HG03354 (cell line): ENCODE measurements around the gene ABL1.

ENCODE experiments used
- ATAC-seq: cut with Tn5 transposase; IDR thresholded peaks from one replicate; pipeline ENCODE4 v1.9.1; 2021; ENCODE audit warnings: mild to moderate bottlenecking; ENCODE audit not compliant: unreplicated experiment, poor library complexity, severe bottlenecking

The ABL1 gene

DNA sequence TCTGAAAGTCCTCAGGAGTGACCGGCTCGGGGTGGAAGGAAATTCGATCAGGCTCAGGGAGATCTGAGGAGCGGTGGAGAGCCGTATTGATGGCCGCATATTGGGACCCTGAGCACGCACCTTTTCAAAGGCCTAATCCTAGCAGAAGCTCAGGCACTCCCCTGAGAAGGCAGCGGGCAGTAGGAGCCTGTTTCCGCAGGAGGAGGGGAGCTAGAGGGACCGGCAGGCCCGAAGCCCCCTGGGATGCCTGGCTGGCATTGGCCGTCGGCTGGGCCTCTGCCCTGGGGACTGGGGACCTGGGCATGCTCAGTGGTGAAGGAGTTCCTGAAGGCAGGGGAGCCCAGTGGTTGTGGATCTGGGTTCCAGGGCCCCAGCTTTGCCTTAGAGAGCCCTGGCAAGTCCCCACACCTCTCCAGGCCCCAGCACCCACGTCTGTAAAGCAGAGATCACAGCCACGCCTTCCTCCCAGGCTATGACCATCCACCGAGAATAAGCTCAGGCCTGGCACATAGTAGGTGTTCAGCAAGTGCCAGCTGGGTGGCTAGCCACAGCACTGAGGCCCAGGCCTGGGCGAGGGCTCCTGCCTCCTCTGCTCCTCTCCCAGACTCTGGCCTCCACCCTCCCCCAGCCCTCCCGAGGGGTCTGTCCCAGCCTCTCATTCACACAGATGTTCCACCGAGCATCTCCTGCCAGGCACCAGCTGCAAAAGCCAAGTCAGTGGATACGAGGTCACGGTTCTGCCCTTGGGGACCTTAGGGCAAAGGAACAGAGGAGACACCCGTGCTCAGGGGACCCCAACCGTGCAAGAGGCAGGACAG, 78.8 kb downstream of the ABL1 start:
- no peak for ATAC-seq

DNA sequence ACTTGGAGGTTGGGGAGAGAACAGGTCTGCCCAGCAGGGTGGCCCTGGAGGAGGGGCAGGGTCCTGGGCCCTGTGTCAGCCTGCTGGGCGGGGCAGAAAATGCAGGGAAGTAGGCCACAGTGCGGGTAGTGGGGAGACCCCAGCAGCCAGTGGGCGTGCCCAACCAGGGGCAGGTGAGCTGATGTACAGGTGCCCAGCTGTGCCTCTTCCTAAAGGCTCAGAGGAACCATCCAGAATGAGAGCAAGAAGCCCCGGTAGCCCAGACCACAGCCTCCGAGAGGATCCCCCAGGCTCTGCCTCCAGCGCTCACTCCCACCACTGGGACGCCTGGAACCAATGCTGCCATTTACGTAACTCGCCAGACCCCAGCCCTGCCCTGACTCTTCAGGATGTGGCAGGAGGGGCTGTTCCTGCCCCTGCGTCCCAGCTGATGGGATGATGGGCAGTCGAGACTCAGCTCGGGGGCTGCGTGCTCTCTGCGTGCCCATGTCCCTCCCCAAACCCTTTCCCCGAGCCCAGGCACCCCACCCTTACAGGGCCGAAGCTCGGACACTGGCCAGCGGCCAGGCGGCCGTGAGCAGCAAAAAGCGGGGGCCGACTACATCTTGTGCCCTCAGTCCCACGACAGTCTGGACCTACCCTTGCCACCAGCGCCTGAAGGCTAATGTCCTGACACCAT, 79.5 kb downstream of the ABL1 start:
- no peak for ATAC-seq

DNA sequence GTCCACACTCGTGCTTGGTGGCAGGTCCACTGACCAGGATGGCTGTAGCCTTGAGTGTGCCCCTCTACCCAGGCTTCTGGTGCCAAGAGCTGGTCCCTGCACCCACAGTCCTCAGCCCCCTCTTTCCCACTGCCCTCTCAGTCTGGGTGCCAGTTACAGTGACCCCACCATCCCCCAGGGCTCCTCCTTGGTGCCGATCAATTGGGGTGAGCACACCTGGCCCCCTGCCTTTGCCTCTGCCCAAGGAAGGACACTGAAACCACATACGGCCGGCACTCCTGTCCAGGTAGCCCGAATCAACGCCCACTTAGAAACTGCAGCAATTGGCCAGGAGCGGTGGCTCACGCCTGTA, 80.0 kb downstream of the ABL1 start:
- no peak for ATAC-seq

DNA sequence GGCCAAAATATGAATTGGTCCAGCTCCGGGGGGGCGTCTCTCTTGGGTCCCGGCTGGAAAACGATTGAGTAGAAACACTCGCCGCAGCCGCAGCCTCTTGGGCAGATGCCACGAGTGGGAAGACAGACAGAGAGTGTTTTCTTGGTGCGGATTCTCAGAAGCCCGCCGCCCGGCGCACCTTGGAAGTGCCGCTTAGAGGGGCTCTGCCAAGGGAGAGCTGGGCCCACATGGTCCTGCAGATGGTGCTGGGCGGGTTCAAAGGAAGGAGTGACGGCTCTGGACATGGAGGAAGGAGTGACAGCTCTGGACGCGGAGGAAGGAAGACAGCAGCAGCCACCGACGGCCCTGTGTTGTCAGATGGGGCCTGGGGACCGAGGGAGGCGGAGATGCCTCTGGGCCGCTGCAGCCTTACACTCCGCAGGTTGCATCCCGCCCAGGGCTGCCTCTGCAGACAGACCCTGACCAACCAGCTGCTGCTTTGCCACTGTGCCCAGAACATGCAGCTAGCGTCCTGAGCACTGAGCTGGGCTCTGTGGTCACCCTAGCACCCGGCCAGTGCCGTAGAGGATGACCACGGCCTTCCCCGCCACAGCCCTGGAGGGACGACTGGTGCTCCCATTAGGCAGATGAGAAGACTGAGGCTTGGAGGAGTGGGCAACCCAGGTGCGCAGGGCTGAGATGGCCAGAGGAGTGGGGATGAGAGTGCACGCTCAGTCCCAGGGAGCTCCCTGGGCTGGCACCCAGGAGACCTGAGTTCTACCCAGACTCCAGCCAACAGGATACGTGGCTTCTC, 82.3 kb downstream of the ABL1 start:
- ATAC-seq, result no peak

DNA sequence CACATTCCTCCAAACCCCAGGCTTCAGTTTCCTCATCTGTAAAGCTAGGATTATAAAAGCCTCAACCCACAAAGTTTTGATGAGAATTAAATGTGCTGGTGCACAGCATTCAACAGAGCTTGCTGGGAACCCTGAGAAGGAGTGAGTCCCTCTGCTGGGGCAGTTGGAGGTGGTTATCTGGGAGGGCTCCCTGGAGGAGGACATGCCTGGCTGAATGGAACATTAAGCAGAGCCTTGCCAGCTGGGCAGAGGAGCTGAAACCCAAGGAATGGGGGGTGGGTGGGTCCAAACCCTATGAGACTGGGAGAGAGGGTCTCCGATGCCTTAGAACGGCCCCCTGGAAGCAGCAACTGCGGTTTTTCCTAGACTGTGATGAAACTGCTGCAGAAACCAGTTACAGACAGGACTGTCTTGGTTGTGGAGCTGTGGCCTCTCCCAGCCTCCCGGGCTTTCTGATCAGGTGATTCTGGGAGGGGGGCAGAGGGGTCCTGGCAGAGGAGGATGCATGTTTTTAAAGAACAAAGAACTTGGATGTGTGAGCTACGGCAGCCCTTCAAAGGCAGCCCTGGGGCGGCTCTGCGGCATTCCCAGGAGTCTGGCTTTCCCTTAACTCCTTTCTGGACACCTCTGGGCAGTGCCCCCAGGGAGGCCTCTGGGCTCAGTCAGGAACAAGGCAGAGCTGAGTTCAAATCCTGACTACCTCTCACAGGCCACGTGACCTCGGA, 83.2 kb downstream of the ABL1 start:
- no peak for ATAC-seq

DNA sequence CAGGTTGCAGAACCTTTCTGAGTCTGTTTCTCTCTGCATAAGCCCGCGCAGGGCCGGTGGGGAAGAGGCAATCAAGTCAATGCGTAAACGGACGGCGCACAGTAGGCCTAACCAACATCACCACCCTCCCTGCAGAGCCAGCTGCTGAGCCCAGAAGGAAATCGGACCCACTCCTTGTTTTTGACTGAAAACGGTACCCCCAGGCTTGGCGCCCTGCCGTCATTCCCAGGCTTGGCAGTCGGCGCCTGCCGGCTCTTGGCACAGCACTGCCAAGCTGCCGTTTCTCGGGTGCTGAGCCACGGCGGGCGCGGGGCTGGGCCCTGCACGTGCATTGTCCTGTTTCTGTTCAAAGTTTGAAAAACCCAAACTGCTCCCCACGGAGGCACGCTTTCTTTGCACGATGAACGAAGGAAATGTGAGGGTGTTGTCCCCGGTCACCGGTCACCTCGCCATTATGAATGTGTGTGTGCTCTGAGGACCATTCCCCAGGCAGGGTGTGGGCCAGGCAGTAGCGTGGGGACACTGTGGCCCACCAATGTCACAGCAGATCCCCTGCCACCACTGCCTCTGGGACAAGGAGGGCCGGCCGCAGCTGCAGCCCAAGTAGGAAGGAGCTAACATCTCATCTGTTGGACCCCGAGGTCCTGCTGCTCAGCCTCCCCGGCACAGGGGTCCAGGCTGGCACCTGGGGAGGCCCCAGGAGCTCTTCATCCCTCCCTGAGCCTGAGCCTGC, 83.9 kb downstream of the ABL1 start:
- ATAC-seq, result no peak

DNA sequence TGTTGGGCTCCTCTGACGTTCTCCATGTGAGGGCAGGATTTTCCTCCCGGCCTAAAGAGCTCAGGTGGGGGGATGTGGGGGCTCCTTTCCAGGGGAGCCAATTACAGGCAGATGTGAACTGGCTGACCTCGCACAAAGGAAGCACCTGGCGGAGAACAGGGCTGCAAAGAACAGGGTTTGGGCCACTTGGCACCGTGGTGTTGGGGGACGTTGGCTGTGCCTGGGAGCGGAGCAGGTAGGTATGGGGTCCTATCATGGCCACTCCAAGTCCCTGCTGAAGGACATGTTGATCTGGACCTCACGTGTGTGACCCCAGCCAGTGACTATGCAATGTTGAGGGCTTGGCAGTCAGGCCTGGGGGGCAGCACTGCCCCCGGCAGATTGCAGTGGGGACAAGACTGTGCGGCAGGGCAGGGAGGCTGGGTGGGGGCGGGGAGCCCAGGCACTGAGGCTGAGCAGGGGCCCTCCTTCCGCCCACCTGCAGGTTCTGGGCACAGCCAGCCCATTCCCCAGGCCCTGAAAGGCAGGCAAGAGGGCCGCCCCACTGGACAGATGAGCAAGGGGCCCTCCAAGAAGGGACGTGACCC, 84.6 kb downstream of the ABL1 start:
- no peak for ATAC-seq

DNA sequence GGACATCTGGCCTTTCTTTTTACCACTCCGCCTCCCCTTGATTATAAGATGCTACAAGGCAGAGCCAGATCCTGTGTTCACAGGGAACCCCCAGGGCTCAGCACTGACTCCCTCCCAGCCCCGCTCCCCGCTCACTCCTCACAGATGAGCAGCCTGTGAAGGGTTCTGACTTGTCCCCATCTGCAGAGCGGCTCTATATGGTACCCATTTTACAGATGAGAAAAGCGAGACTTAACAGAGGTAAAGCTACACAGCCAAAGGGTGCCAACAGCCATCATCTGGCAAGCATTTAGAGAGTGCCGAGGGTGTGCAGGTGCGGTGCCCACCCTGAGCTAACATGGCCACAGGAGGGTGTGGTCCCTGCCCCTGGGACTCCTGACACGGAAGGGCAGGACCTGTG, 85.2 kb downstream of the ABL1 start:
- ATAC-seq, result no peak

DNA sequence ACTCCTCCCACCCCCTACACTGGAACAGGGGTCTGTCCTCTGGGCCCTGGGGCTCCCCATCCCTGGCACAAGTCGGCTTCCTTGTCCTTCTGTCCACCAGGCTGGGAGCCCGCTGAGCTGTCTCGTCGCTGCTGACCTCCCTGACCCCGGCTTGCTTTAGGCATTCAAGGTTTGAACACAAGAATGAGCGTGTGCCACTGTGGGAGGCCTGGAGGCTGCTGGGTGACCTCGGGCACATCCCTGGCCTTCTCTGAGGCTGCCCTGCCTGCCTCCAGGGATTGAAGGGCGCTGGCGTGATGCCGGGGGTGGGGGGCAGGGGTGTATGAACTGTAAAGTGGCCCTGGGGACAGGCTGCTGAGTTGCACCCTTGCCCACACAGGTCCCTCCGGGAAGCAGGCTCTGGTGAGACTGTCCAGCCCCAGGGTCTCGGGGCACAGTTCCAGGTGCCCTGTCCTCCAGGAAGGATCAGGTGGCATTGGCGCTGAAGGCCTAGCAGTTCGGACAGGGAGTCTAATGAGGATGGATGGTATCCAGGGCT, 85.8 kb downstream of the ABL1 start:
- no peak for ATAC-seq

DNA sequence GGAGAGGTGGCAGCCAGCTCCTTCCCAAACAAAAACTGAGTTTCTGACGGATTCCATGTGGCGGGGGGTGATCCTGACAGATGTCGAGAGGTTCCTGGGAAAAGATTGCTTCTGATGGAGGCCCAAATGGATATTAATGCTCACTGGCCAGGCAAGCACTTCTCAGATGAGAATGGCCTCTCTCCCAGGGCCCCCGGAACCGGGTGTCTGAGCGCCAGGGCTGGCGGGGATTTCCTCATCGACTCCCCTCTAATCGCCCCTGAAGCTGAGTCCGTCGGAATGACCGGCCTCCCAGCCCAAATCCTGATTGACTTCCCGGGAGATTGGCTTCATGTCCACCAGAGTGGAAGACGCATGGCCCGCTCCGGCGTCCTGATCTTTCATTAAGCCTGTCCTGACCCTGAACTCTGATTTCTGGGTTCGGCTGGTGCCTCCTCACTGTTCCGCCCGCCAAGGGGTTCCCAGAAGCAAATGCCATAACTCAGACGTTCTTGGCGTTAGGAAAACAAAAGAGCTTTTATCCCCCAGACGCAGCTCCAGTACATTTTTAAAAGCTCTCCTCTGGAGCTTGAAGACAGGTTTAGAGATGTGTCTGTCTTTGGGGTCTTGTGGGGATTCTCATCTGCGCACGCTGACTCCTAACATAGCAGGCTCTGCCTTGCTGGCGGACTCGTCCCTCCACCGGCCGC, 86.4 kb downstream of the ABL1 start:
- ATAC-seq, result no peak

DNA sequence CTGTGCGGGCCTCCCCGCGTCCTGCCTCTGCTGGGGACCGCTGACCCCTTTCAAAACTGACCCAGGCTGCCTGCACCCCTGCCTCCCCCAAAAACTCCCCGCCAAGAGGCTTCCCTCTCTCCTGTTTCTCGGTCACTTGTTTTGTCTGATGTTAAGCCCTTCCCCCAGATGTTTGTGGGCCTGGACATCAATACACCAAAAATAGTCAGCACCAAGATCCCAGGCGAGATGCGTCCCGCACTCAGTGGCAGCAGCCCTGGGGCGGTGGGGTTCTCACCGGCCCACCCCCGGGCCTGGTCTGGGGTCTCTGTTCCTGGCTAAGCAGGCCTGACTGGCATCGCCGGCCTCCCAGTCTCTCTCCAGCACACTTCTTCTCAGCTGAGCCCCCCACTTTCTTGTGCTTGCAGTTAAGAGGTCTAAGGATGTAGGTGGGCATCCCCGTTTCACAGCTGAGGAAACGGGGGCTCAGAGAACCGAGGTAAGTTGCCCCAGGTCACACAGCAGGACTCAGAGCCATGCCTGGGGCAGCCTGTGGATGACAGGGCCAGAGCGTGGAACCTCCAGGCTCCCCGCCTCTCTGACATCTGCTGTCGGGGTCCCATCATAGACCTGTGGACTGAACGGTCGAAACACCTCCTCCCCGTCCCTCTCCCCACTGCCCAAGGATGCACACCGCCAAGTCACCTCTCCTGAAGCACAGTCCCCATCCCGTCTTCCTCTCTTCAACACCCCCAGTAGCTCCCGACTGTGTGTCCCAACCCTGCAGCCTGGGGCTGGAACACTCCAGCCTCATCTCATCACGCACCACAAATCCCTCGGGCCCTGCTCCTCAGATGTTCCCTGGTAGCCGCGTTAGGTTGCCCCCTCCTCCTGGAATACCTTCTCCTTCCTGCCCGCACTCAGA, 87.2 kb downstream of the ABL1 start:
- no peak for ATAC-seq

DNA sequence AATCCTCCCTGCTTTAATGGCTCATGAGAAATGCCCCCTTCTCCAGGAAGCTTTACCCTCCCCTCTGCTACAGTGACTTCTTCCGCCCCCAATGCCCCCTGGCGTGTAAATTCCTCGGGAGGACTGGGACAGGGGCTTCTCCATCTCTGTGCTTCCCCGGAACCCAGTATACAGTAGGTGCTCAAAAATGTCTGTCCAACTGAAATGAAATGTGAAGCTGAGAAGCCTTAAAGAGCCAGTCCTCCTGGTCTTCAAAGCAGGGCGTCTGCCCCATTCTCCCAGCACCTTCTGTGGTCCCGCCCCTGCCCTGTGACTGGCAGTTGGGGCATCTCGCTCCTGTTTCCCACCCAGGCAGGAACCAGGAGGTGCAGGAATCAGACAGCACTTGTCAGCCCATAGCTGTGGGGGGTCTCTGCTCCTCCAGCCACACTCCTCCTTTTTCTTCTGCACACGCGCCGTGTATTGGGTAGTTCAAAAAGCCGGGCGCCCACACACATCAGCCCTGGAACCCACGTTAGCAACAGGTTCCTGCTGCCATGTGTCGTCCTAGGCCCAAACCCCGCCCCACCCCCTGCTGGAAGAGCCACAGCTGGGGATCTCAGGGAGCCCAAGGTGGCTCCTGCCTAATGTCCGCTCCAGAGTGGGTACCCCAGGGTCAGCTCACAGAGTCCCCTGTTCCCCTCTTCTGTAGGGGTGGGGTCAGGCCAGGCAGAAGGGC, 88.0 kb downstream of the ABL1 start:
- no peak for ATAC-seq

DNA sequence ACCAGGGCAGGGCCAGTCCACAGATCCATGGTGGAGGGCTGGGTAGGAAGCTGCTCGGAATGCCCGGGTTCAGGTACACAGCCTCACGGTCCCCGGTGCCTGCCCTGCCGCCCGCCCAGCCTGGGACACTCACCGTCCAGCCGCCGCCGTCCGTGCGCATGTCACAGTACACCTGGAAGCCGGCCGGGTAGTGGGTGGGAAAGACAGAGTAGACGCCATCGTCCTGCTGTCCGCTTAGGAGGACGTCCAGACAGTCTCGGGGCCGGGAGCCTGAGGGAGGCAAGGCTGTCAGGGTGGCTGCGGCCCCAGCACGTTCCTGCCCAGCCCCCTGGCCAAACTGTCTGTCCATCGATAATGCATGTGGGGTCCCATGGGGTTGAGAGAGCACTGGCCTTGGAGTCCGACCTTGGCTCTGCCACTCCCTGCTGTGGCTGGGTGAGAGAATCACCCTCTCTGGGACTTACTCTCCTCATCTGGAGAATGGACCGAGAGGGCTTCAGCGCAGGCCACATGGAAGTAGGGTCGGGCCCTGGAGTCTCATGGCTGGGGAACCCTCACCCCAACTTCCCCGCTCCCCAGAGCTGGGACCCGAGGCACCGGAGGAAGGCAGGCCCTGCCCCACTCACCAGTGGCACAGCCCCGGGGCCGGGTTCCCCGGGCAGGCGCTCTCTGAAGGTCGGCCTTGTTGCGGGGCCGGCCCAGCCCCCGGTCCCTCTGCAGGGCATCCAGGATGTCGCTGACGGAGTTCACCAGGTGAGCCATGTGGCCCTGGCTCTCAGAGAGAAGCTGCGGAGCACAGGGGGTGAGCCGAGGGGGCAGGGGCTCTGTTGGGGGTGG, 88.8 kb downstream of the ABL1 start:
- ATAC-seq, result no peak

DNA sequence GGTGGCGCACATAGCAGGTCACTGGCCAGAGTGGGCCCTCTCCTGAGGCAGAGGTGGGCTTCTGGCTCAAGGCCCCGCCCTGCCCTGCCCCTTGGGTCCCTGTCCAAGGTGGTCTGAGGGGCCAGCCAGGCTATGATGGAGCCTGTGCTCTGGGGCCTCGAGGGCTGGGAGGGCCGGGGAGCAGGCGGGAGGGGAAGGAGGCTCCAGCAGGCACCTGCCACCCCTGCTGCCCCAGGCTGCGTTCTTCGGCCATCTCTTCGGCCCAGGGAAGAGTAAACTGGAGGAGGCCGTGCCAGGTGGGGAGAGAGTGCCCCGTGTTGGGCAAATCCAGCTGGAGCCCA, 89.4 kb downstream of the ABL1 start:
- ATAC-seq, result no peak

DNA sequence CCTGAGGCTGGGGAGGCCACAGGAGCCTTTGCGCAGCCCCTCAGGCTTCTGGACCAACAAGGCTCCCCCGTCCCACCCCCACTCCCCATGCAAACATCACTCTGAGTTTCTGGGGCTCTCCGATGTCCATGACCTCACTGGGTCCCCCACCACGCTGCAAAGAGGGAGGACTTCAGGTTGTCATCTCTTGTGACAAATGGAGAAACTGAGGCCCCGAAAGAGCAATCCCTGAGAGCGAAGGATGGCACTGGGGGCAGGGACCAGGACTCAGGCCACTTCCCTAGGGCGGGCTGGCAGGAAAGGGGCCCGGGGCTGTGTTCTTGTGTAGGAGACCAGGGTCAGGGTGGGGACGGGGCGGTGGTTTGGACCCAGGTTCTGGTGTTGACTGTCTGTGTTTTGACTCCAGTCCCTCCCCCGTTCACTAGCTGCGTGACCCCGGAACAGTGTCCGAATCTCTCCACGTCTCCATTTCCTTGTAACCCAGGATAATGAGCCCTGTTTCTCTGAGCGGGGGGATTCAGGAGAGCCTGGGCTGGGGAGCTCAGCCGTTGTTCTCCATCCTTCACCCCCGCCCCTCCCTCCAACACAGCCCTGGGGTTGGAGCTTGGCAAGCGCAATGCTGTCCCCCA, 90.1 kb downstream of the ABL1 start:
- ATAC-seq, result no peak

DNA sequence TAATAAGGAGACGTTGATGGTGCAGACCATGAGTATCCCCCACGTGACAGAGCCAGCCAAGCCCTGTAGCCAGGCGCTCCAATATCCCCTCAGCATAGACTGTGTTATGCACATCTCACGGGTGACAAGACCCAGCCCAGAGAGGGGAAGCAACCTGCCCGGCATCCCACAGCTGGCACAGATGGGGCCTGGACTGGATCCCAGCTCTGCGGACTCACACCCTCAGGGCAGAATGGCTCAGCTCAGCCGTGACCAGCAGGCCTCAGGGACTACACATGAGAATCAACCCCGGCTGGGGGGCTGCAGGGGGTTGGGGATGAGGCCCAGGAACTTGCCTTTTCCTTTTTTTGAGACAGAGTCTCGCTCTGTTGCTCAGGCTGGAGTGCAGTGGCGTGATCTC, 92.3 kb downstream of the ABL1 start:
- no peak for ATAC-seq
